ENCODE measurements around the gene GRIN2C.

The GRIN2C gene

DNA sequence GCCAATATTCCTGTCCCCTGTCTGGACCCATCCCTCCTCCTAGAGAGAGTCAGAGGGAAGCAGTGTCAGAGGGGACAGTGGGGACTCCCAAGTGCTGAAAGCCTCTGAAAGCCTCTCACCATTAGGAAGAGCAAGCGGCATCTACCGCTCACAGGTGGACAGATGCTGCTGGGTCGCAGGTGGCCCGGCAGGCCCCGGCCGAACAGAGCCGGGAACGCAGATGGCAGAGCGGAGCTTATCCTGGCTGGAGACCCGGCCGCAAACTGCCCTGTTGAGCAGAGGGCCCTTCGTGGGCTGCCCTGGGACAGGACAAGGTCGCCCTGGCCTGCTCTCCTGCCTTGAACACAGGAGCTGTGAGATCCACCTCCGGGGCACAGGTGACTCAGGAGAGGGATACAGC is 60.6 kb downstream of the GRIN2C start:
- no peak for DNase-seq (ENCODE audit: low spot score)

GRCh38 chr17:74798239-74798707 is 61.4 kb downstream of the GRIN2C start:
- DNase-seq (ENCODE audit: low spot score), result no peak

DNA sequence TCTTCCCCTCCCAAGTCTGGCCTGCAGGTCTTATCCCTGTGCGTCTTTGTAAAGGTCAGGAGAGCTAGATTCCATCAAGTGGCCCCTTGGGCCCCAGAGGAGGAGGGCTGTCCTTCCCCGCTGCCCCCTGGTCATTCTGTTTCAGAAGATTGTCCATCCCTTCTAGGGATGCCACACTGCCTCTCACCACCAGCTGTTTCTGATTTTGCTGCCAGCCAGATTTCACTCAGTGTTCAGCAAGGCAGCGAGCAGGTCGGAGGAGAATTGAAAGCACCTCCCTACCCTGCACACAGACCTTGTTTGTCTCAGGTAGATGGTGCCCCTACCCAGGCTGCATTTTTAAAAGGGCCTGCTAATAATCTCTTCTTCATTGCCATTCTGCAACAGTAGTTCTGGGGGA is 61.9 kb downstream of the GRIN2C start:
- no peak for DNase-seq (ENCODE audit: low spot score)

GRCh38 chr17:74796866-74797265 is 62.8 kb downstream of the GRIN2C start:
- no peak for DNase-seq (ENCODE audit: low spot score)

DNA sequence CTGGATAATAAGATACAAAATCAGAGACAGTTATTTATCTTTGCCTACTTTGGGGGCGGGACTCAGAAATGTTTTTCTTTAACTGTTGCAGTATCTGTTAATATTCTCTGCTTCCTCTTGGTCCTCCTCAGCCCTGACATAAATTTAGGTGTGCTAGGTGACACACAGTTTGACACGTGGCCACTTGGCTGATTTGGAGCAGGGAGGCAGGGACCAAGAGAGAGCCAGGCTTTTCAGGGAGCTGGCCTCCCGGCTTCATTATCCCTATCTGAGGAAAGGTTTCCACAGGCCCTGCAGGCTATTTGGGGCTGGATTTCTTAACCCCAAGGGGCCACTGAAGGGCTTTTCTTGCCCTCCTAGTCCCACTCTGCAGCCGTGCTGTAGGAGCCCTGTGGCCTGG is 63.5 kb downstream of the GRIN2C start:
- DNase-seq (ENCODE audit: low spot score), result no peak

DNA sequence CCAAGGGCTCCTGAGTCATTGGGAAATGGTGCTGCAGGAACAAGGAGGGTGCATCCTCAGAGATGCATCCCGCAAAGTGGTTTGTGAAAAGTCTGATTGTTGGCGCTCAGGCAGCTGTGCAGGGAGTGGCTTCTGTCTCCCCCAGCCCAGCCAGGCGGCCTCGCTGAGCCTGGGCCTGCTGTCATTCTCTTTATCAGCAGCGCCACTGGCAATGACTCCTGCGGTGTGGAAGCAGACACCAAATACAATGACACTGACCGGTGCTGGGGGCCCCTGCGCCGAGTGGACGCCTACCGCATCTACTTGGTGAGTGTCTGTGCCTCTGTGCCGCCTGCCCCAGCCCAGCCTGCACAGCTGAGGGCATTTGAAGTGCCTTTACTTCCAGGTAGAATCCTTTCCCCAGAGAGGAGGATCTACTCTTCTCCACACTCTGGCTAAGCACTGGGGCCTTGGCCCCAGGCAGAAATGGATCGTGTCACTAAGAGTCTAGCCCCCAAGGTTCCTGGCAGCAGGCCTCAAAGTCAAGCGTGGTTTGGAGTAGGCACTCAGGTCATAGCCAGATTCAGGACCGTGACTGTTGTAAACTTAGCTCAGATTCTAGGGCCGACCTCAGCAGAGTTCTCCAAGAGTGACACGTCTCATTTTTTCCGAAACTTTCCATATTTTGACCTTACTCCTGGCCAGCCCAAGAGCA is 64.2 kb downstream of the GRIN2C start:
- DNase-seq (ENCODE audit: low spot score), result no peak

GRCh38 chr17:74792586-74793105 is 67.0 kb downstream of the GRIN2C start:
- no peak for DNase-seq (ENCODE audit: low spot score)

Data from D341Med (cell line).